HCT116 (cell line): ENCODE measurements around the gene DOCK2. TPM values are rescaled to one million over a fixed set of nuclear protein-coding genes. Genes with fewer than 3 reads are reported as not detected.

Experiments used
- ATAC-seq: fragments of 200-7000 bp; cut with Tn5 transposase; 2 replicates; pipeline ENCODE4 v1.9.1; 2020; ENCODE audit warnings: mild to moderate bottlenecking, moderate library complexity
- BruUV-seq: library from RNA; stranded (reverse); fragments of 400-500 nt; replicated peaks from 2 replicates; lab custom pipeline; 2021; lab: Mats Ljungman, UMichigan
- CTCF ChIA-PET: fragments of 300-600 bp; sonication (Branson Sonifier 250); formaldehyde crosslinking; loops from one replicate; lab custom pipeline; 2021; ENCODE audit warnings: antibody characterized with exemption; lab: Charles Lee
- POLR2A ChIA-PET: fragments of 300-600, 350-600 bp; sonication (Branson Sonifier 250); formaldehyde crosslinking; loops from one replicate; lab custom pipeline; 2021; ENCODE audit warnings: antibody characterized with exemption; lab: Charles Lee
- RAD21 ChIA-PET, 2 experiments: fragments of 300-600 bp; sonication (Branson Sonifier 250); formaldehyde crosslinking; loops; one replicate each; lab custom pipeline; 2023; ENCODE audit warnings: low total read pairs in 2 of 2; ENCODE audit not compliant: uncharacterized antibody in 2 of 2, unreplicated experiment in 2 of 2, low non-redundant PET in 1 of 2; lab: Charles Lee
- DNase-seq: peaks from one replicate; pipeline ENCODE4 v3.0.0-alpha.2; 2010; ENCODE audit warnings: low read depth, low spot score
- H2AFZ ChIP-seq: fragments of 200-600 bp; shearing (Covaris generic), sonication (generic); 2 replicates; pipeline ENCODE4 v1.6.1; 2017; ENCODE audit warnings: low read depth, mixed run types, mixed read lengths, antibody characterized with exemption, low read length; ENCODE audit not compliant: poor library complexity, severe bottlenecking
- H3K27ac ChIP-seq: 2 replicates; pipeline ENCODE4 v1.5.1; 2012; ENCODE audit warnings: low read depth, low read length
- H3K27me3 ChIP-seq: fragments of 200-600 bp; sonication (generic); 2 replicates; pipeline ENCODE4 v1.6.1; 2016; ENCODE audit warnings: mixed run types, low read length, mixed read lengths; ENCODE audit not compliant: insufficient read depth
- H3K36me3 ChIP-seq, 2 experiments: fragments of 200-500 bp in 1 of 2; fragments of 200-600 bp in 1 of 2; sonication (Bioruptor generic) in 1 of 2; sonication (generic) in 1 of 2; 2 replicates each; pipeline versions ENCODE4 v1.5.1 to v1.6.1; 2014 to 2016; ENCODE audit warnings: low read length in 2 of 2, inconsistent platforms in 1 of 2, mixed read lengths in 1 of 2, mixed run types in 1 of 2; ENCODE audit not compliant: insufficient read depth in 2 of 2, control insufficient read depth in 1 of 2
- H3K4me1 ChIP-seq, 2 experiments: fragments of 200-600 bp in 1 of 2; sonication (generic) in 1 of 2; 2 replicates each; pipeline versions ENCODE4 v1.5.1 to v1.6.1; 2012 to 2017; ENCODE audit warnings: low read length in 2 of 2, inconsistent platforms in 1 of 2, mild to moderate bottlenecking in 1 of 2, mixed read lengths in 1 of 2, mixed run types in 1 of 2, moderate library complexity in 1 of 2; ENCODE audit not compliant: insufficient read depth in 2 of 2, control insufficient read depth in 1 of 2
- H3K4me2 ChIP-seq: fragments of 200-600 bp; sonication (generic); 2 replicates; pipeline ENCODE4 v1.6.1; 2017; ENCODE audit warnings: mixed run types, low read length, mixed read lengths
- H3K4me3 ChIP-seq, 2 experiments: fragments of 200-600 bp in 1 of 2; sonication (generic) in 1 of 2; replicated peaks in 1 of 2; 2 replicates each; pipeline ENCODE4 v1.5.1; 2011 to 2016; ENCODE audit warnings: low read length in 2 of 2, control low read depth in 1 of 2, low read depth in 1 of 2, mild to moderate bottlenecking in 1 of 2, mixed read lengths in 1 of 2, mixed run types in 1 of 2
- H3K79me2 ChIP-seq: fragments of 200-600 bp; sonication (generic); 2 replicates; pipeline ENCODE4 v1.6.1; 2017; ENCODE audit warnings: mild to moderate bottlenecking, mixed run types, low read length, moderate library complexity, mixed read lengths; ENCODE audit not compliant: insufficient read depth
- H3K9ac ChIP-seq: fragments of 200-600 bp; sonication (generic); 2 replicates; pipeline ENCODE4 v1.6.1; 2016; ENCODE audit warnings: low read length, mixed read lengths
- H3K9me2 ChIP-seq: fragments of 200-600 bp; sonication (generic), shearing (Covaris generic); 2 replicates; pipeline ENCODE4 v1.6.1; 2017; ENCODE audit warnings: mixed run types, mild to moderate bottlenecking, moderate library complexity; ENCODE audit not compliant: insufficient read depth
- H3K9me3 ChIP-seq, 2 experiments: fragments of 200-500 bp in 1 of 2; fragments of 200-600 bp in 1 of 2; sonication (Bioruptor generic) in 1 of 2; sonication (generic) in 1 of 2; 2 replicates each; pipeline ENCODE4 v1.6.1; 2014 to 2017; ENCODE audit warnings: low read length in 2 of 2, mixed read lengths in 2 of 2, inconsistent platforms in 1 of 2, low read depth in 1 of 2, mild to moderate bottlenecking in 1 of 2, mixed run types in 1 of 2, moderate library complexity in 1 of 2; ENCODE audit not compliant: control insufficient read depth in 1 of 2, insufficient read depth in 1 of 2
- H4K20me1 ChIP-seq: fragments of 200-600 bp; sonication (generic), shearing (Covaris generic); 2 replicates; pipeline ENCODE4 v1.6.1; 2017; ENCODE audit warnings: mixed run types, mild to moderate bottlenecking, moderate library complexity; ENCODE audit not compliant: insufficient read depth
- ATF3 ChIP-seq: IDR thresholded peaks from 2 replicates; pipeline ENCODE4 v1.6.1; 2012
- CBX3 ChIP-seq: IDR thresholded peaks from 2 replicates; pipeline ENCODE4 v1.6.1; 2012; ENCODE audit warnings: low read depth
- EGR1 ChIP-seq: IDR thresholded peaks from 2 replicates; pipeline ENCODE4 v1.6.1; 2012; ENCODE audit warnings: low read depth
- ELF1 ChIP-seq: IDR thresholded peaks from 2 replicates; pipeline ENCODE4 v1.6.1; 2012; ENCODE audit warnings: low read depth, borderline replicate concordance
- EZH2 ChIP-seq: fragments of 200-600 bp; sonication (generic); IDR thresholded peaks from 2 replicates; pipeline ENCODE4 v1.6.1; 2017; ENCODE audit warnings: antibody characterized with exemption, mixed run types
- JUND ChIP-seq: IDR thresholded peaks from 2 replicates; pipeline ENCODE4 v1.6.1; 2012
- POLR2AphosphoS5 ChIP-seq: IDR thresholded peaks from 2 replicates; pipeline ENCODE4 v1.6.1; 2011; ENCODE audit warnings: mild to moderate bottlenecking, low read depth, low read length, moderate library complexity
- RAD21 ChIP-seq: IDR thresholded peaks from 2 replicates; pipeline ENCODE4 v1.6.1; 2012; ENCODE audit warnings: low read depth, mild to moderate bottlenecking
- SIN3A ChIP-seq: IDR thresholded peaks from 2 replicates; pipeline ENCODE4 v1.6.1; 2012; ENCODE audit warnings: low read depth
- SP1 ChIP-seq: IDR thresholded peaks from 2 replicates; pipeline ENCODE4 v1.6.1; 2012; ENCODE audit warnings: low read depth
- SRF ChIP-seq: IDR thresholded peaks from 2 replicates; pipeline ENCODE4 v1.6.1; 2012; ENCODE audit warnings: low read depth
- ZBTB33 ChIP-seq: IDR thresholded peaks from 2 replicates; pipeline ENCODE4 v1.6.1; 2011; ENCODE audit warnings: mild to moderate bottlenecking, low read length, moderate library complexity; ENCODE audit not compliant: insufficient replicate concordance; ENCODE audit errors: extremely low read depth
- ZFX ChIP-seq: fragments of 450-650 bp; IDR thresholded peaks from 2 replicates; pipeline ENCODE4 v1.6.1; 2017
- ZNF274 ChIP-seq: fragments of 200-500 bp; sonication (Bioruptor generic); IDR thresholded peaks from 2 replicates; pipeline ENCODE4 v1.6.1; 2014; ENCODE audit warnings: mild to moderate bottlenecking, low read depth, low read length, inconsistent platforms
- intact Hi-C: fragments of 100-400 bp; cut with micrococcal nuclease; formaldehyde crosslinking; loops from 2 replicates; pipeline ENCODE4 v1.10.0; 2022
- total RNA-seq: library from RNA; stranded (reverse); gene quantifications from one replicate; pipeline ENCODE4 v1.2.1, GENCODE V29; 2021; ENCODE audit not compliant: unreplicated experiment

Gene DOCK2
- total RNA-seq, 1 experiment from 2014 or later: 0.89 TPM

- ChIA-PET POLR2A (no interaction called here), CTCF (no interaction called here)
- TF ChIP-seq EGR1: no peak
- no peak for TF ChIP-seq POLR2AphosphoS5
- TF ChIP-seq SIN3A: no peak
- no peak for TF ChIP-seq SRF
- no peak for TF ChIP-seq ZNF274
- TF ChIP-seq CBX3: no peak
- no peak for TF ChIP-seq ZBTB33
- TF ChIP-seq EZH2: no peak
- TF ChIP-seq RAD21: no peak
- no peak for TF ChIP-seq ELF1
- TF ChIP-seq JUND: no peak
- TF ChIP-seq ATF3: no peak
- TF ChIP-seq ZFX: no peak
- TF ChIP-seq SP1: no peak
Observed at GRCh38 chr5:170111088-170111785, 474.2 kb downstream of the DOCK2 start.

More at GRCh38 chr5:170111088-170111785, 474.2 kb downstream of the DOCK2 start:
- ATAC-seq (no peak), DNase-seq (no peak)
- no peaks in the 10 kb centered on the region for H3K4me1 ChIP-seq
- H3K9ac ChIP-seq: no peak overlapping the region
- H3K4me3 ChIP-seq: no peak overlapping the region
- BruUV-seq: no TSS peak
- no peaks in the 10 kb centered on the region for H3K9me2 ChIP-seq
- RAD21 ChIA-PET: no interaction called here
- H3K36me3 ChIP-seq: no peaks in the 10 kb centered on the region
- no peak overlapping the region for H2AFZ ChIP-seq
- no peaks in the 10 kb centered on the region for H3K27me3 ChIP-seq
- intact Hi-C loops: no loop called here
- no peaks in the 10 kb centered on the region for H3K79me2 ChIP-seq
- no peaks in the 10 kb centered on the region for H4K20me1 ChIP-seq
- no peak overlapping the region for H3K4me2 ChIP-seq
- H3K9me3 ChIP-seq: no peaks in the 10 kb centered on the region
- no peak overlapping the region for H3K27ac ChIP-seq
